ENCODE measurements around the gene GRK6.

GRK6 gene

GRCh38 chr5:177445052-177445916 is 18.8 kb downstream of the GRK6 start:
- no peak overlapping the region for H3K4me3 ChIP-seq (replicated peaks in 1 of 2; ENCODE audit: low read depth in 2 of 2, low read length in 2 of 2)
- TF ChIP-seq, protein P1, sequence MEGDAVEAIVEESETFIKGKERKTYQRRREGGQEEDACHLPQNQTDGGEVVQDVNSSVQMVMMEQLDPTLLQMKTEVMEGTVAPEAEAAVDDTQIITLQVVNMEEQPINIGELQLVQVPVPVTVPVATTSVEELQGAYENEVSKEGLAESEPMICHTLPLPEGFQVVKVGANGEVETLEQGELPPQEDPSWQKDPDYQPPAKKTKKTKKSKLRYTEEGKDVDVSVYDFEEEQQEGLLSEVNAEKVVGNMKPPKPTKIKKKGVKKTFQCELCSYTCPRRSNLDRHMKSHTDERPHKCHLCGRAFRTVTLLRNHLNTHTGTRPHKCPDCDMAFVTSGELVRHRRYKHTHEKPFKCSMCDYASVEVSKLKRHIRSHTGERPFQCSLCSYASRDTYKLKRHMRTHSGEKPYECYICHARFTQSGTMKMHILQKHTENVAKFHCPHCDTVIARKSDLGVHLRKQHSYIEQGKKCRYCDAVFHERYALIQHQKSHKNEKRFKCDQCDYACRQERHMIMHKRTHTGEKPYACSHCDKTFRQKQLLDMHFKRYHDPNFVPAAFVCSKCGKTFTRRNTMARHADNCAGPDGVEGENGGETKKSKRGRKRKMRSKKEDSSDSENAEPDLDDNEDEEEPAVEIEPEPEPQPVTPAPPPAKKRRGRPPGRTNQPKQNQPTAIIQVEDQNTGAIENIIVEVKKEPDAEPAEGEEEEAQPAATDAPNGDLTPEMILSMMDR (IDR thresholded peaks at IDR 0.05; ENCODE audit: low read depth, low read length): no peak
- DNase-seq (ENCODE audit: low read depth in 2 of 2): no peak

- no peak for DNase-seq (ENCODE audit: low read depth in 2 of 2)
- peak overlapping the region; percentile 60 to 64 for H3K4me3 ChIP-seq (replicated peaks in 1 of 2; ENCODE audit: low read depth in 2 of 2, low read length in 2 of 2)
- TF ChIP-seq, protein P1 (IDR thresholded peaks at IDR 0.05; ENCODE audit: low read depth, low read length): no peak
Measured at GRCh38 chr5:177445917-177446199, 19.4 kb downstream of the GRK6 start.

GRCh38 chr5:177446200-177447065 is 20.0 kb downstream of the GRK6 start, which contains the start of gene PRR7:
Gene PRR7, plus strand, starts transcription at chr5:177446814. Its CDS starts 8,254 bp downstream, at chr5:177455068.
- TF ChIP-seq, protein P1 (IDR thresholded peaks at IDR 0.05; ENCODE audit: low read depth, low read length): no peak
- DNase-seq (ENCODE audit: low read depth in 2 of 2): peak; percentile 55 to 66
- peak within 1 kb of the TSS; percentile 60 to 64 for H3K4me3 ChIP-seq (replicated peaks in 1 of 2; ENCODE audit: low read depth in 2 of 2, low read length in 2 of 2)

DNA sequence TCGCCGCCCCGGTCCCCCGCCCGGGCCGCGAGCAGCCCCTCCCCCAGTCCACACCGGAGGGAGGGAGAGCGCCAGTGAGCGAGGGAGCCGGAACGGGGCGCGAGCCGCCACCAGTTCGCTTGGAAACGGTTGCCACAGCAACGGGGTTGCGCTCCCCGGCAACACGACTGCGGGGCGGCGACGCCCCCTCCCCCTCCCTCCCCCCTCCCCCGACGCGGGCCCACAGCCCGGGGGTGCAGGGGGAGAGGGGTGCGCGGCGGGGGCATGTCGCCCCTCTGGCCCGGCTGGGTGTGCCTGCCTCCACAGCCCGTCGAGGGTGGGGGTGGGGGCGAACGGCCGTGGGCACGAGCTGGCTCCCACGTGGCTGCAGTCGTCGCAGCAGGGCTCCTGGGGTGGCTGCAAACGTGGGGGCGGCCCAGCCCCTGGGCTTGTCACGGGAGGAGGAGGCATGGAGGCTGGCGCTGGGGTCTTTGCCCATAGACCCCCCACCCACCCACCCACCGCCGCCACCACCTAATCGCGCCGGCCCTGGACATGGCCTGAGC is 20.7 kb downstream of the GRK6 start:
- TF ChIP-seq, protein P1 (IDR thresholded peaks at IDR 0.05; ENCODE audit: low read depth, low read length): no peak
- DNase-seq (ENCODE audit: low read depth in 2 of 2): peak; percentile 18 to 50
- peak overlapping the region; percentile 40 to 64 for H3K4me3 ChIP-seq (replicated peaks in 1 of 2; ENCODE audit: low read depth in 2 of 2, low read length in 2 of 2)

GRCh38 chr5:177447611-177448243 is 21.3 kb downstream of the GRK6 start:
- TF ChIP-seq, protein P1 (IDR thresholded peaks at IDR 0.05; ENCODE audit: low read depth, low read length): no peak
- peak overlapping the region; percentile 40 to 64 for H3K4me3 ChIP-seq (replicated peaks in 1 of 2; ENCODE audit: low read depth in 2 of 2, low read length in 2 of 2)

GRCh38 chr5:177448244-177448950 is 21.9 kb downstream of the GRK6 start:
- DNase-seq (ENCODE audit: low read depth in 2 of 2): no peak
- TF ChIP-seq, protein P1 (IDR thresholded peaks at IDR 0.05; ENCODE audit: low read depth, low read length): no peak
- no peak overlapping the region for H3K4me3 ChIP-seq (replicated peaks in 1 of 2; ENCODE audit: low read depth in 2 of 2, low read length in 2 of 2)

More at GRCh38 chr5:177447611-177448243, 21.3 kb downstream of the GRK6 start:
- DNase-seq (ENCODE audit: low read depth in 2 of 2): peak; percentile 72 to 83

Measured in cardiac fibroblast (primary cell).